ENCODE data around the gene PSPN.

PSPN gene

GRCh38 chr19:6375411-6376010 is at the start of gene PSPN:
PSPN (minus strand) TSS chr19:6375933; CDS start chr19:6375849, 84 bp downstream.
- no peak for DNase-seq

- DNase-seq: peak; percentile 98 to 99
These were observed 49.4 kb upstream of the PSPN start for GRCh38 chr19:6424939-6425731.

GRCh38 chr19:6424195-6424938 is 48.6 kb upstream of the PSPN start, which contains the start of gene KHSRP:
KHSRP (minus strand) TSS chr19:6424811; CDS start chr19:6424701, 110 bp downstream.
- peak in 1 of 2 experiments; percentile 51 for DNase-seq

- DNase-seq: peak; percentile 65 to 67
These were observed 47.9 kb upstream of the PSPN start for GRCh38 chr19:6423499-6424194.

GRCh38 chr19:6421075-6422014 is 45.6 kb upstream of the PSPN start:
- no peak for DNase-seq

GRCh38 chr19:6418562-6418932 is 42.8 kb upstream of the PSPN start:
- no peak for DNase-seq

GRCh38 chr19:6417713-6418561 is 42.2 kb upstream of the PSPN start:
- DNase-seq: no peak

GRCh38 chr19:6416658-6417405 is 41.1 kb upstream of the PSPN start:
- no peak for DNase-seq

GRCh38 chr19:6415591-6416190 is 40.0 kb upstream of the PSPN start:
- DNase-seq: no peak

- DNase-seq: no peak
These were observed 39.3 kb upstream of the PSPN start for GRCh38 chr19:6414793-6415590.

- DNase-seq: no peak
These were observed 38.2 kb upstream of the PSPN start for GRCh38 chr19:6413721-6414643.

GRCh38 chr19:6413291-6413690 is 37.6 kb upstream of the PSPN start:
- no peak for DNase-seq

GRCh38 chr19:6412447-6413091 is 36.8 kb upstream of the PSPN start:
- DNase-seq: peak; percentile 73 to 79

- DNase-seq: peak in 1 of 2 experiments; percentile 39
These were observed 36.3 kb upstream of the PSPN start for GRCh38 chr19:6412061-6412446.

- DNase-seq: no peak
These were observed 33.6 kb upstream of the PSPN start for GRCh38 chr19:6409346-6409745.

GRCh38 chr19:6406401-6406800 is 30.7 kb upstream of the PSPN start:
- DNase-seq: no peak
